ENCODE measurements around the gene ZNF296. TPM values are rescaled to one million over a fixed set of nuclear protein-coding genes. Genes with fewer than 3 reads are reported as not detected.
A peak's percentile ranks its signal among the peaks of the same experiment; 100 is the strongest.

ZNF296 gene
- total and polyA plus RNA-seq, 2 of the 8 experiments (the other 6 are each of a cell fraction or from before 2014, with no cell fraction given) = 2.7 to 7.5 TPM

- Histone ChIP-seq H2BK20ac (ENCODE audit: low read length) (no peak overlapping the region), H3K23me2 (ENCODE audit: low read depth, low read length) (no peaks in the 10 kb centered on the region), H3K18ac (ENCODE audit: extremely low read depth, low read length) (no peak overlapping the region), H3K27me3 (replicated peaks in 1 of 4; ENCODE audit: control insufficient read depth in 3 of 4, extremely low read depth in 1 of 4, insufficient read depth in 3 of 4, low read length in 3 of 4) (no peaks in the 10 kb centered on the region), H3K79me1 (ENCODE audit: low read depth, low read length) (peaks cover 76% of the 10 kb centered on the region), H4K8ac (ENCODE audit: extremely low read depth, insufficient read depth, low read length) (no peak overlapping the region), H3K9me3 (ENCODE audit: insufficient read depth in 2 of 2, low read depth in 1 of 2, low read length in 1 of 2) (no peaks in the 10 kb centered on the region), H3K4ac (replicated peaks; ENCODE audit: insufficient read length, low read depth, low read length) (no peak overlapping the region), H4K91ac (replicated peaks; ENCODE audit: insufficient read length, low read length) (no peak overlapping the region), H3K4me3 (ENCODE audit: extremely low read depth in 1 of 4, insufficient read depth in 2 of 4, low read depth in 3 of 4, low read length in 4 of 4) (no peak overlapping the region), H3K14ac (ENCODE audit: insufficient read length) (no peak overlapping the region), H3K23ac (ENCODE audit: insufficient read length) (no peak overlapping the region), H2BK15ac (ENCODE audit: low read length) (no peak overlapping the region), H3K27ac (ENCODE audit: low read depth, low read length) (no peak overlapping the region), H4K20me1 (replicated peaks in 1 of 2; ENCODE audit: control insufficient read depth in 1 of 2, insufficient read depth in 2 of 2, low read length in 2 of 2) (peaks cover 77 to 82% of the 10 kb centered on the region in 2 experiments), H2BK5ac (ENCODE audit: low read depth, low read length) (no peak overlapping the region), H3K79me2 (ENCODE audit: control insufficient read depth in 1 of 2, insufficient read depth in 2 of 2, low read length in 2 of 2) (peaks cover 18 to 99% of the 10 kb centered on the region in 2 experiments; a peak in 3 of 4 replicates), H3K9ac (replicated peaks in 1 of 4; ENCODE audit: extremely low read depth in 1 of 4, low read depth in 3 of 4, low read length in 3 of 4) (no peak overlapping the region), H2BK120ac (replicated peaks; ENCODE audit: low read depth, low read length) (no peak overlapping the region), H4K5ac (ENCODE audit: insufficient read length, low read depth, low read length) (no peak overlapping the region), H3K56ac (replicated peaks; ENCODE audit: insufficient read length, low read depth, low read length) (no peak overlapping the region), H2AK5ac (ENCODE audit: low read depth, low read length) (no peak overlapping the region), H3K4me1 (replicated peaks in 1 of 4; ENCODE audit: control insufficient read depth in 3 of 4, insufficient read depth in 4 of 4, low read length in 3 of 4) (peaks cover 0 to 36% (median 18%) of the 10 kb centered on the region in 4 experiments; a peak in 6 of 7 replicates), H2AFZ (ENCODE audit: low read length) (no peak overlapping the region), H3K4me2 (ENCODE audit: insufficient read depth in 1 of 2, low read depth in 2 of 2, low read length in 2 of 2) (no peak overlapping the region), H2BK12ac (ENCODE audit: low read depth, low read length) (0 out of 2 replicates have a peak overlapping the region, but pooled peaks have one; percentile 4), H3K36me3 (ENCODE audit: control insufficient read depth in 2 of 4, insufficient read depth in 4 of 4, low read length in 3 of 4) (no peaks in the 10 kb centered on the region; a peak in 2 of 8 replicates)
- FAIRE-seq = no peak
- ChIA-PET POLR2A (ENCODE audit: partially characterized antibody) (interaction anchor here (1.3 to 8.4 kb wide), 5 partner anchors 10 to 48 kb away, joined by 3 to 70 read pairs (median 5); partner anchors contain the start of gene PPP1R37), CTCF (ENCODE audit: partially characterized antibody) (interaction anchor here (0.8 to 8.3 kb wide), 3 partner anchors 13 to 37 kb away, joined by 4 to 57 read pairs (median 19); no protein-coding TSS in a partner anchor)
- TF ChIP-seq MAFK (IDR thresholded peaks at IDR 0.05; ENCODE audit: low read depth, low read length) (no peak), GABPA (IDR thresholded peaks at IDR 0.05; ENCODE audit: borderline replicate concordance, insufficient read depth, low read length) (no peak), EP300 (IDR thresholded peaks at IDR 0.05; ENCODE audit: borderline replicate concordance in 1 of 2, low read depth in 2 of 2, low read length in 2 of 2) (no peak), NRF1 (IDR thresholded peaks at IDR 0.05; ENCODE audit: low read depth, low read length) (no peak), JUND (IDR thresholded peaks at IDR 0.05; ENCODE audit: low read length) (no peak), TAF7 (optimal IDR thresholded peaks at IDR 0.05; ENCODE audit: borderline replicate concordance, low read depth, low read length) (no peak), RXRA (IDR thresholded peaks at IDR 0.05; ENCODE audit: insufficient read depth, low read depth, low read length) (no peak), CBX5 (IDR thresholded peaks at IDR 0.05; ENCODE audit: low read depth, low read length) (no peak)
- WGBS, 2 experiments (ENCODE audit: extremely low coverage in 1 of 2, insufficient coverage in 1 of 2, insufficient read length in 1 of 2, insufficient replicate concordance in 2 of 2, low coverage in 1 of 2, low lambda C conversion rate in 2 of 2, missing lambda C conversion rate in 1 of 2) = 93% methylated on average over 8 of the region's 8 CpGs; no CpG with 5 or more reads in 1 of the 2 experiments
- no peak for DNase-seq (ENCODE audit: low read depth in 1 of 2, low spot score in 2 of 2)
These were observed 24.6 kb upstream of the ZNF296 start for GRCh38 chr19:45100846-45101252.

Data from H1 (cell line).